KMS-11 (cell line): ENCODE measurements around the gene ANAPC7.

Experiments used
- H2AFZ ChIP-seq: fragments of 200-600 bp; sonication (generic); 2 replicates; pipeline ENCODE4 v1.6.1; 2016; ENCODE audit warnings: antibody characterized with exemption, mixed run types, low read depth
- H3K27ac ChIP-seq: fragments of 200-600 bp; sonication (generic); 2 replicates; pipeline ENCODE4 v1.6.1; 2016; ENCODE audit warnings: mild to moderate bottlenecking, mixed run types
- H3K27me3 ChIP-seq: fragments of 200-600 bp; sonication (generic); 2 replicates; pipeline ENCODE4 v1.6.1; 2017; ENCODE audit warnings: mild to moderate bottlenecking, low read depth, mixed run types, moderate library complexity; ENCODE audit not compliant: insufficient read depth
- H3K36me3 ChIP-seq: fragments of 200-600 bp; sonication (generic); 2 replicates; pipeline ENCODE4 v1.6.1; 2017; ENCODE audit warnings: mild to moderate bottlenecking, mixed run types; ENCODE audit not compliant: insufficient read depth
- H3K4me1 ChIP-seq: fragments of 200-600 bp; sonication (generic); 2 replicates; pipeline ENCODE4 v1.6.1; 2016; ENCODE audit warnings: mild to moderate bottlenecking, low read depth, mixed run types; ENCODE audit not compliant: poor library complexity, severe bottlenecking
- H3K4me2 ChIP-seq: fragments of 200-600 bp; sonication (generic); 2 replicates; pipeline ENCODE4 v1.7.0; 2016; ENCODE audit warnings: mild to moderate bottlenecking, mixed run types
- H3K4me3 ChIP-seq: fragments of 200-600 bp; sonication (generic); IDR thresholded peaks from 2 replicates; pipeline ENCODE4 v1.6.1; 2017; ENCODE audit warnings: low read depth, low read length, mixed read lengths; ENCODE audit not compliant: insufficient read depth
- H3K79me2 ChIP-seq: fragments of 200-600 bp; sonication (generic); 2 replicates; pipeline ENCODE4 v1.6.1; 2016; ENCODE audit warnings: low read depth, mixed run types; ENCODE audit not compliant: insufficient read depth
- H3K9ac ChIP-seq: fragments of 200-600 bp; sonication (generic); 2 replicates; pipeline ENCODE4 v1.6.1; 2016; ENCODE audit warnings: mild to moderate bottlenecking, mixed run types
- H4K20me1 ChIP-seq: fragments of 200-600 bp; sonication (generic); 2 replicates; pipeline ENCODE4 v1.6.1; 2016; ENCODE audit warnings: mild to moderate bottlenecking, mixed run types; ENCODE audit not compliant: insufficient read depth
- TF ChIP-seq, protein P1 (sequence below): fragments of 200-600 bp; sonication (generic); conservative IDR thresholded peaks from 2 replicates; pipeline ENCODE4 v1.6.1; 2017; ENCODE audit warnings: low read depth, mild to moderate bottlenecking, antibody characterized with exemption, low read length, moderate library complexity, mixed read lengths

The ANAPC7 gene

GRCh38 chr12:110351119-110351518 lies 52.4 kb downstream of the ANAPC7 start:
- no peak overlapping the region for H3K27ac ChIP-seq
- H4K20me1 ChIP-seq = no peaks in the 10 kb centered on the region
- no peaks in the 10 kb centered on the region for H3K36me3 ChIP-seq
- no peaks in the 10 kb centered on the region for H3K79me2 ChIP-seq
- peaks cover 25% of the 10 kb centered on the region for H3K4me1 ChIP-seq
- H3K4me2 ChIP-seq = no peak overlapping the region
- no peak overlapping the region for H3K4me3 ChIP-seq
- TF ChIP-seq, protein P1, sequence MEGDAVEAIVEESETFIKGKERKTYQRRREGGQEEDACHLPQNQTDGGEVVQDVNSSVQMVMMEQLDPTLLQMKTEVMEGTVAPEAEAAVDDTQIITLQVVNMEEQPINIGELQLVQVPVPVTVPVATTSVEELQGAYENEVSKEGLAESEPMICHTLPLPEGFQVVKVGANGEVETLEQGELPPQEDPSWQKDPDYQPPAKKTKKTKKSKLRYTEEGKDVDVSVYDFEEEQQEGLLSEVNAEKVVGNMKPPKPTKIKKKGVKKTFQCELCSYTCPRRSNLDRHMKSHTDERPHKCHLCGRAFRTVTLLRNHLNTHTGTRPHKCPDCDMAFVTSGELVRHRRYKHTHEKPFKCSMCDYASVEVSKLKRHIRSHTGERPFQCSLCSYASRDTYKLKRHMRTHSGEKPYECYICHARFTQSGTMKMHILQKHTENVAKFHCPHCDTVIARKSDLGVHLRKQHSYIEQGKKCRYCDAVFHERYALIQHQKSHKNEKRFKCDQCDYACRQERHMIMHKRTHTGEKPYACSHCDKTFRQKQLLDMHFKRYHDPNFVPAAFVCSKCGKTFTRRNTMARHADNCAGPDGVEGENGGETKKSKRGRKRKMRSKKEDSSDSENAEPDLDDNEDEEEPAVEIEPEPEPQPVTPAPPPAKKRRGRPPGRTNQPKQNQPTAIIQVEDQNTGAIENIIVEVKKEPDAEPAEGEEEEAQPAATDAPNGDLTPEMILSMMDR = no peak
- H3K27me3 ChIP-seq = no peaks in the 10 kb centered on the region
- no peak overlapping the region for H2AFZ ChIP-seq
- H3K9ac ChIP-seq = no peak overlapping the region

- H4K20me1 ChIP-seq = no peaks in the 10 kb centered on the region
- H3K9ac ChIP-seq = no peak overlapping the region
- H3K79me2 ChIP-seq = no peaks in the 10 kb centered on the region
- TF ChIP-seq, protein P1 = no peak
- H3K36me3 ChIP-seq = no peaks in the 10 kb centered on the region; the same call in 1 of the 2 replicates
- H2AFZ ChIP-seq = no peak overlapping the region
- peaks cover 11% of the 10 kb centered on the region for H3K4me1 ChIP-seq
- H3K4me2 ChIP-seq = no peak overlapping the region
- no peak overlapping the region for H3K4me3 ChIP-seq
- H3K27ac ChIP-seq = no peak overlapping the region
- H3K27me3 ChIP-seq = no peaks in the 10 kb centered on the region
These were observed 53.9 kb downstream of the ANAPC7 start for GRCh38 chr12:110349514-110350151.

DNA sequence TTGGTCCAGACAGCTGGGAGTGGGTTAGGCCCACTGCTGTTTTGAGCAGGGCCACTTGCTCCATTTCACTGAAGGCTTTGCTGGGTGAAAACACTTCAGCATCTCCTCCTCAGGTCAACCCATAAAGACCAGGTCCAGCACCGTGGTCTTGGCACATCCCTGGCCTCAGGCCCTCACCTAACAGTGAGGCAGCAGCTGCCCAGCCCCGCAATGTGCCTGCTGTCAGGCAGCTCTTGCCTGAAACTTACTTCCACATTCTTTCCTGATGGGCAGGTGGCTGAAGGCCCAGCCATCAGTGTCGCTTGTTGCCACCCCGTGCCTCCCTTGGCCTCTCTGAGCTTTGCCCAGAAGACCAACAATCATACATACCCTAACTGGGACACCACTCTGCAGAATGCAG lies 54.4 kb downstream of the ANAPC7 start:
- no peak overlapping the region for H2AFZ ChIP-seq
- H3K79me2 ChIP-seq = no peaks in the 10 kb centered on the region
- no peak overlapping the region for H3K9ac ChIP-seq
- TF ChIP-seq, protein P1 = no peak
- H3K27me3 ChIP-seq = no peaks in the 10 kb centered on the region
- no peak overlapping the region for H3K27ac ChIP-seq
- H3K4me2 ChIP-seq = no peak overlapping the region
- H4K20me1 ChIP-seq = no peaks in the 10 kb centered on the region
- H3K36me3 ChIP-seq = no peaks in the 10 kb centered on the region; the same call in 1 of the 2 replicates
- H3K4me3 ChIP-seq = no peak overlapping the region
- peaks cover 6% of the 10 kb centered on the region for H3K4me1 ChIP-seq

GRCh38 chr12:110348431-110349059 lies 55.0 kb downstream of the ANAPC7 start:
- no peaks in the 10 kb centered on the region for H3K79me2 ChIP-seq
- H2AFZ ChIP-seq = no peak overlapping the region
- no peaks in the 10 kb centered on the region for H4K20me1 ChIP-seq
- no peak overlapping the region for H3K4me2 ChIP-seq
- no peak overlapping the region for H3K4me3 ChIP-seq
- TF ChIP-seq, protein P1 = no peak
- peaks cover under 1% of the 10 kb centered on the region for H3K4me1 ChIP-seq
- H3K9ac ChIP-seq = no peak overlapping the region
- no peaks in the 10 kb centered on the region; the same call in 1 of the 2 replicates for H3K36me3 ChIP-seq
- no peaks in the 10 kb centered on the region for H3K27me3 ChIP-seq
- H3K27ac ChIP-seq = no peak overlapping the region
